C4-2B (cell line): Measurements from ENCODE around the gene MAN2A1.

Experiments
- H3K27ac ChIP-seq: fragments of 450-650 bp; 2 replicates; pipeline ENCODE4 v1.5.1; 2017
- ZFX ChIP-seq: fragments of 450-650 bp; IDR thresholded peaks from 2 replicates; pipeline ENCODE4 v1.6.1; 2017
- TF ChIP-seq, protein P1 (sequence below): fragments of 450-650 bp; conservative IDR thresholded peaks from 2 replicates; pipeline ENCODE4 v1.5.1; 2017; ENCODE audit warnings: mild to moderate bottlenecking

Gene MAN2A1

DNA sequence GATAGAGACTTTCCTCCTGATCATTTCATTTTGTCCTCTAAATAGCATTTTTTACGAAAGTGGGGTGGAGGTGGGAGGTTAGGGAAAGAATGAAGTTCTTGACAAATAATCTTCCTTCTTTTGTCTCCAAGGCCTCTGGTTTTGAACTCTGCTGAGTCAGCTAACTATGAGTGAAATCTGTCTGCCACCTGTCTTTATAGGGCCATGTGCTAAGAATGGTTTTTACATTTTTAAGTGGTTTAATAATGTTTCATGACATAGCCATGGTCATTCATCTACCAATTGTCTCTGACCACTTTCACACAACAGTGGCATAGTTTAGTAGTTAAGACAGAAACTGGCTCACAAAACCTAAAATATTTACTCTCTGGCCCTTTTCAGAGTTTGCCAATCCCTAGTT is 7.6 kb downstream of the MAN2A1 start:
- no peak overlapping the region for H3K27ac ChIP-seq
- TF ChIP-seq, protein P1, sequence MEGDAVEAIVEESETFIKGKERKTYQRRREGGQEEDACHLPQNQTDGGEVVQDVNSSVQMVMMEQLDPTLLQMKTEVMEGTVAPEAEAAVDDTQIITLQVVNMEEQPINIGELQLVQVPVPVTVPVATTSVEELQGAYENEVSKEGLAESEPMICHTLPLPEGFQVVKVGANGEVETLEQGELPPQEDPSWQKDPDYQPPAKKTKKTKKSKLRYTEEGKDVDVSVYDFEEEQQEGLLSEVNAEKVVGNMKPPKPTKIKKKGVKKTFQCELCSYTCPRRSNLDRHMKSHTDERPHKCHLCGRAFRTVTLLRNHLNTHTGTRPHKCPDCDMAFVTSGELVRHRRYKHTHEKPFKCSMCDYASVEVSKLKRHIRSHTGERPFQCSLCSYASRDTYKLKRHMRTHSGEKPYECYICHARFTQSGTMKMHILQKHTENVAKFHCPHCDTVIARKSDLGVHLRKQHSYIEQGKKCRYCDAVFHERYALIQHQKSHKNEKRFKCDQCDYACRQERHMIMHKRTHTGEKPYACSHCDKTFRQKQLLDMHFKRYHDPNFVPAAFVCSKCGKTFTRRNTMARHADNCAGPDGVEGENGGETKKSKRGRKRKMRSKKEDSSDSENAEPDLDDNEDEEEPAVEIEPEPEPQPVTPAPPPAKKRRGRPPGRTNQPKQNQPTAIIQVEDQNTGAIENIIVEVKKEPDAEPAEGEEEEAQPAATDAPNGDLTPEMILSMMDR, result no peak
- TF ChIP-seq ZFX, result no peak

DNA sequence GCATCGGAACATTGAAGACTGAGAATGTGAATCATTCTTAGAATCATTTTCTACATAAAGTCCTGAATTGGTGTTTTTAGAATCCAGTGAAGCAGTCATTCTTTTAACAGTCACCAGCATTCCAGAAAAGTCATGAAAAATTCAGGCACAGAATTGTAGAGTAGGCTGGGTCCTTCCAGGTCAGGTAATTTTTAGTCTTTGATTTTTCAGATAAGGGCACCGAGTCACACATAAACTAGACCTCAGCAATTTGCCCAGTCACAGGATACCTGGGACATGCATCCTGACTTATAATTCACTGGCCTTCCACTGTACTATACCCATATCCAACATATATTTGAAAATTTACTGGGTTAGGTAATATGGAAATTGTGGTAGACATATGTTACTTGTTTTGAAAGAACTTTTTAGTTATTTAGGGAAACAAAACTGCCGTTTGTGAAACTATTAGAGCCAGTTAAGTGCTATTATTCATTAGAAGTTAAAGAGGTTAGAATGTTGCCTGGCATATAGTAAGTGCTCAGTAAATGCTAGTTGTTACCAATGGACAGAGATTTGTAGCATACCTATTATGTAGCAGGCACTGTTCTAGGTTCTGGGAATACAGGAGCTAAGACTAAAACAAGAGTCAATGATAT is 10.9 kb downstream of the MAN2A1 start:
- no peak overlapping the region for H3K27ac ChIP-seq
- TF ChIP-seq, protein P1, result no peak
- TF ChIP-seq ZFX, result no peak

DNA sequence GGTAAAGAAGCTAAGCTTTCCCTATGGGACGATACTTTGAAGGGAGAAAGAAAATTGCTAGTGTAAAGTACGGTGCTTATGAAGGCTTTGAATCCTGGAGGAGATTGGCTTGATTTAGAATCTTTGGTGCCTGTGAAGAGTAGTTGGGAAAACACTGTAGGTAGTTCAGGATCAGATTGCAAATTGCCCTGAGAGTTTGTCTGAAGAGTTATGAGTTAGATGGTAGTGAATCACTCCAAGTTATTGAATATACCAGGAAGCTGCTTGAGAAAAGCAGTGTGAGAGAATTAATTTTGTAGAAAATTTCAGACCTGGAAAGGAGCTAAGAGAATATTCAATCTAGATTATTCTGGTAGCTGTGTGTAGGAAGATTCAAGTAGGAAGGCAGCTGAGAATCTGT is 11.5 kb downstream of the MAN2A1 start:
- no peak overlapping the region for H3K27ac ChIP-seq
- TF ChIP-seq ZFX, result no peak
- TF ChIP-seq, protein P1, result no peak

DNA sequence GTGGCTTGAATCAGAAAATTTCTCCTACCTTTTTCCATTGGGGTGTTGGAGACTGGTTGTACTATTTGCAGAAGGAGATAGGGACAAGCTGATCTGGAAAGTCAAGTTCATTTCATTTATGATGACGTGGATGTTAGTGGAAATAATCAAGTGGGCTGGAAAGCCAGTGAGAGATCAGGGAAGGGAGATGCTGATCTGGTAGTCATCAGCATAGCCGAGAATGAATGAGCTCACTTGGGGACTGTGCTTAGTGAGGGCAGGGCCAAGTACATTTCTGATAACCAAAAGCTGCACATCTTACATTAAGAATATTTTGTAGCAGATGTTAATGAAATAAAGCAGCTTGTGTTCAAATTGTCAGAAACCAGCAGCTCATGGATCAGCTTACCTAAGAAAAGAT is 12.1 kb downstream of the MAN2A1 start:
- H3K27ac ChIP-seq, result no peak overlapping the region
- no peak for TF ChIP-seq ZFX
- TF ChIP-seq, protein P1, result no peak

DNA sequence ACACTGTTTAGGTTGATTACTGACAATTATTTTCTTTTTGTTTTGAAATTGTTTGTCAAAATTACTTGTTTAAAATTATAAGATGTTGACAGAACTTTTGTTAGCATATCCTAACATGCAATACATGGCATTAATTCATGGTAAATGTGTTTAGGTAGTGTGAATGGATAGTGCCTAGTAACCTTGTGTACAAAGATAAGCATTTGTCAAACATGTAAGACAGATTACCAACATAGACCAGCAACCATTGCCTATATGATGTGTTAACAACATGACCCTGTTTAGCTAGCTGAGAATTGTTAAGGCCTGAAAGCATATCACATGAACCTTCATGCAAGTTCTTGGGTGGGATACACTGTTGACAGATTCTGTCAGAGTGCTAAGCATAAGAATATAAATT is 13.4 kb downstream of the MAN2A1 start:
- TF ChIP-seq, protein P1, result no peak
- TF ChIP-seq ZFX, result no peak
- no peak overlapping the region for H3K27ac ChIP-seq

DNA sequence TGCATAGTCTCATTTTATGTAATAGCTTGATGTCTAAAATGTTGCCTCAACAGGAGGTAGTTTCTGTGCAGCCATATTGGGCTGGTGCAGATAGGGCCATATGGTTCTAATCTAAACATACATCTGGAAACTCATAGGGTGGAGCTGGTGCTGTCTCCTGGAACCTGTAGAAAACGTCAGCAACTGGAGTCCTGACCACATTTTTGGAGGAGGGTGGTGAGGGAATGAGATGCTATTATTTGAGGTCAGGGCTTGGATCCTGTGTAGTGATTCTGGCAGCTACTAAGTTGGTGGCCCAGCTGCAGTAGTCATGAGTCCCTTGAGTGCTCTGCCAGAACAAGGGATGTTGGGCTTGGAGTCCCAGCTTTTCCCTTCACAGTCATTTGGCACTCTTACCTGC is 14.1 kb downstream of the MAN2A1 start:
- no peak for TF ChIP-seq ZFX
- TF ChIP-seq, protein P1, result no peak
- no peak overlapping the region for H3K27ac ChIP-seq

DNA sequence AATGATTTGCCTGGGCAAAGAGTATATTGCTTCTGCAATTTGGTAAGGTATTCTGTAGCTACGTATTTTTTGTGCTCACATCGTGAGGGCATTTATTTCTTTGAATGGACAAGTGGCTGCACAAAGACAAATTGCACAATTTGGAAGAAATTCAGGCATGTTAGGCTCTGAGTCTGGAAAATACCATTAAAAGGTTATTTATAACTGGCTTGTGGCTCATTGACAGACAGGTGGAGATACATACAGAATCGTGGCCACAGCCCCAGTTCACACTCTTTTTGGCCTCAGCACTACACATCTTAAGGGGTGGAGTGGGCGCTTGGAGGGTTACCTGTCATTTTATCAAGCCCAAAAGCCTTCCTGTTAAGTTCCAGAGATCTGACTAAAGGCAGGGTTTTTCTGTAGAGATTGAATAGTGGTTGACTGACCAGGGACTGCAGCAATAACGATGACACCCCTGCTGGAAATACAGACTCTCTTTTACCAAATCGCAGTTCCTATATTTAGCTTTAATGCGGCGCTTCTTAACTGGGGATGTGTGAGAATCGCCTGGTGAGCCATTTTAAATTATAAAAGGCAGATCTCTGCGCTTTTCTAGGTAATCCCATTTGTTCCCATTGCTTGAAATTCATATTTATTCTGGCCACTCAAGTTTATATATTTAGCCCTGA is 14.7 kb downstream of the MAN2A1 start:
- TF ChIP-seq ZFX, result no peak
- TF ChIP-seq, protein P1, result no peak
- H3K27ac ChIP-seq, result no peak overlapping the region
